HG03575 (cell line): ENCODE results near the gene INF2.

Source experiments
- ATAC-seq: cut with Tn5 transposase; IDR thresholded peaks from one replicate; pipeline ENCODE4 v1.9.1; 2021; ENCODE audit not compliant: unreplicated experiment, insufficient number of reproducible peaks, low FRiP score; ENCODE audit errors: extremely low read depth

Gene INF2

GRCh38 chr14:104756477-104757237 lies 67.2 kb downstream of the INF2 start:
- ATAC-seq: no peak

- ATAC-seq: no peak
Measured at GRCh38 chr14:104757238-104757585, 67.8 kb downstream of the INF2 start.

- ATAC-seq: no peak
Measured at GRCh38 chr14:104757681-104758392, 68.4 kb downstream of the INF2 start.

GRCh38 chr14:104758981-104759969 lies 69.9 kb downstream of the INF2 start:
- ATAC-seq: no peak

GRCh38 chr14:104765517-104765916 lies 76.1 kb downstream of the INF2 start:
- no peak for ATAC-seq

GRCh38 chr14:104766256-104766862 lies 76.9 kb downstream of the INF2 start:
- ATAC-seq: no peak

- no peak for ATAC-seq
Measured at GRCh38 chr14:104766863-104767633, 77.6 kb downstream of the INF2 start.

GRCh38 chr14:104767634-104767918 lies 78.2 kb downstream of the INF2 start:
- ATAC-seq: no peak

- ATAC-seq: no peak
Measured at GRCh38 chr14:104768437-104769323, 79.3 kb downstream of the INF2 start.

- no peak for ATAC-seq
Measured at GRCh38 chr14:104769324-104770071, 80.1 kb downstream of the INF2 start.

GRCh38 chr14:104770072-104770579 lies 80.7 kb downstream of the INF2 start:
- ATAC-seq: no peak

GRCh38 chr14:104770851-104771272 lies 81.4 kb downstream of the INF2 start:
- no peak for ATAC-seq

- ATAC-seq: no peak
Measured at GRCh38 chr14:104771374-104771773, 82.0 kb downstream of the INF2 start.
